Activated CD4-positive, alpha-beta T cell treated with anti-CD3 and anti-CD28 coated beads, Interleukin-2, amount 10 ng/mL, durations not matched to agents 7 days and 5 days (primary cell): ENCODE results near the gene LENG9. TPM values are rescaled to one million over a fixed set of nuclear protein-coding genes. Genes with fewer than 3 reads are reported as not detected.
A peak's percentile ranks its signal among the peaks of the same experiment; 100 is the strongest.
"Not testable (repeated sequence)": the region's sequence is repeated elsewhere in the genome, so short reads cannot be mapped to it uniquely, and the experiment has no call there.

ENCODE experiments used
- CTCF ChIA-PET: fragments of 350-600 bp; sonication (Branson Sonifier 250); formaldehyde crosslinking; loops from one replicate; lab custom pipeline; 2021; ENCODE audit warnings: antibody characterized with exemption; lab: Charles Lee
- POLR2A ChIA-PET: fragments of 350-600 bp; sonication (Branson Sonifier 250); formaldehyde crosslinking; loops from one replicate; lab custom pipeline; 2021; ENCODE audit warnings: antibody characterized with exemption; lab: Charles Lee
- DNase-seq: peaks from one replicate; pipeline ENCODE4 v3.0.0-alpha.2; 2020
- H3K27ac Mint-ChIP-seq: one replicate; pipeline ENCODE4 v1.8.0; 2021; ENCODE audit warnings: mild to moderate bottlenecking, moderate library complexity, mixed read lengths
- H3K27me3 Mint-ChIP-seq: one replicate; pipeline ENCODE4 v1.8.0; 2021; ENCODE audit warnings: mixed read lengths
- H3K36me3 Mint-ChIP-seq: one replicate; pipeline ENCODE4 v1.8.0; 2021; ENCODE audit warnings: low read depth, mixed read lengths
- H3K4me1 Mint-ChIP-seq: one replicate; pipeline ENCODE4 v1.8.0; 2021; ENCODE audit warnings: mixed read lengths
- H3K4me3 Mint-ChIP-seq: one replicate; pipeline ENCODE4 v1.8.0; 2021; ENCODE audit warnings: mild to moderate bottlenecking, moderate library complexity, mixed read lengths
- H3K9me3 Mint-ChIP-seq: one replicate; pipeline ENCODE4 v1.8.0; 2021; ENCODE audit warnings: mixed read lengths
- total RNA-seq, 2 experiments: library from RNA; stranded (reverse); gene quantifications; one replicate each; pipeline ENCODE4 v1.2.3, GENCODE V29; 2021

The LENG9 gene
- total RNA-seq, 2 experiments from 2014 or later: 3.8 to 5.4 TPM

DNA sequence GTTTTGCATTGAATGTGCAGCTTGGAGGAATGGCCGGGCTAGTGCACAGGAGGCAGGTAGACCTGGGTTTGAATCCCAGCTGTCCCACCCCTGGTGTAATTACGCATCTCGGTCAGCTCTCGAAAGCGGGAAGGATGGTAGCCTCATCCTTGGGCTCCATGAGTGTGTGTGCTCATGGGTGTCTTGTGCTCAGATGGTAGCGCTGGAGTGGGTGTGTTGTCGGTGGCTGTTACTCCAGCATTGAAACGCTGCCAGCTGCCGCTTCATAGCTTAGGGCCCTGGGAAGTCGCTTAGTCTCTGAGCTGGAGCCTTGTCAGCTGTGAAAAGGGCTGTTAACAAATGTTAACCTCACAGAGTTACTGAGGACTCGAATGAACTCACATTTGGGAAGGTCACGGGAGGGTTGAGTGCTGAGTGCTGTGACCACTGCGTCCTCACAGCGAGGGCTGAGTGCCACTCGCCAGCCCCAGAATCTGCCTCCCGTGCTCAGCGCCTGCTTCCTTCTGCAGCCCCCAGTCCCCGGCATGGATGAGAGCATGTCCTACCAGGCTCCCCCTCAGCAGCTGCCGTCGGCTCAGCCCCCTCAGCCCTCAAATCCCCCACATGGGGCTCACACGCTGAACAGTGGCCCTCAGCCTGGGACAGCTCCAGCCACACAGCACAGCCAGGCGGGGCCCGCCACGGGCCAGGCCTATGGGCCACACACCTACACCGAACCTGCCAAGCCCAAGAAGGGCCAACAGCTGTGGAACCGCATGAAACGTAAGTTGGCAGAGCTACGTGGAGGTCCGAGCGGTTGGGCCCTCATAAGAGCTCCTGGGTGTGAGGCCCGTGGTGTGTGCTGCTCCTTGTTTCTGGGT lies 9.4 kb downstream of the LENG9 start:
- ChIA-PET POLR2A (no interaction called here), CTCF (interaction anchor here (1.1 to 1.4 kb wide), 2 partner anchors 9 to 28 kb away, joined by 3 to 4 read pairs; partner anchors contain the start of gene LENG9)
- DNase-seq: no peak
- peaks cover 32% of the 10 kb centered on the region for H3K4me1 Mint-ChIP-seq
- H3K27ac Mint-ChIP-seq: no peak overlapping the region
- H3K36me3 Mint-ChIP-seq: peaks cover 60% of the 10 kb centered on the region
- no peaks in the 10 kb centered on the region for H3K9me3 Mint-ChIP-seq
- H3K27me3 Mint-ChIP-seq: no peaks in the 10 kb centered on the region
- no peak overlapping the region for H3K4me3 Mint-ChIP-seq

DNA sequence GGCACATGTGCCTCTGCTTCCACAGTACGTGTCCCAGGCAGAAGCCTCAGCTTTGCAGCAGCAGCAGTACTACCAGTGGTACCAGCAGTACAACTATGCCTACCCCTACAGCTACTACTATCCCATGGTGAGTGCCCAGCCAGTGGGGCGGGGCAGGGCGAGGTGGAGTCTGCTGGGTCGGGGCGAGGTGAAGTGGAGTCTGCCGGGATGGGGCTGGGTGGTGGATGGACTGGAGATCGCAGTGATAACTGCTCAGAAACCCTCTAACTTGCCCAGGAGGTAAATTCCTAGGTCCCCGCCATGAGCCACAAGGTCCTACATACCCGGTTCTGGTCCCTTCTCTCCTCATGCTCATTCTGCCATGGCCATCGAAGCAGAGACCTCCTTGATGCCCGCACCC lies 11.0 kb downstream of the LENG9 start:
- H3K9me3 Mint-ChIP-seq: no peaks in the 10 kb centered on the region
- POLR2A ChIA-PET: no interaction called here
- H3K4me3 Mint-ChIP-seq: no peak overlapping the region
- H3K27me3 Mint-ChIP-seq: no peaks in the 10 kb centered on the region
- peaks cover 54% of the 10 kb centered on the region for H3K36me3 Mint-ChIP-seq
- DNase-seq: no peak
- no peak overlapping the region for H3K27ac Mint-ChIP-seq
- peaks cover 30% of the 10 kb centered on the region for H3K4me1 Mint-ChIP-seq
- CTCF ChIA-PET: interaction anchor here (0.7 to 1.4 kb wide), 2 partner anchors 11 to 15 kb away, joined by 3 to 4 read pairs; partner anchors contain the start of gene LENG9

DNA sequence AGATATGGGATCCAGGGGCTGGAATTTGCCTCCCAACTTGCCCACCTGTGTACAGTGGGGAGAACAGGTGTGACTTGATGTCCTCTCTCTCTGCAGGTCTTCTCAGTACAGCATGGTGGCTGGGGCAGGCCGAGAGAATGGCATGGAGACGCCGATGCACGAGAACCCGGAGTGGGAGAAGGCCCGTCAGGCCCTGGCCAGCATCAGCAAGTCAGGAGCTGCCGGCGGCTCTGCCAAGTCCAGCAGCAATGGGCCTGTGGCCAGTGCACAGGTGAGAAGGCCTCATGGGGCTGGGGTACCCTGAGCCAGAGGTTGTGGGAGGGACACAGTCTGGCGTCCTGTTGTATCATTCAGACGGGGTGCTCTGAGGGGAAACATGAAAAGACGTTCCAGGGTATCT lies 11.6 kb downstream of the LENG9 start:
- H3K4me1 Mint-ChIP-seq: peaks cover 36% of the 10 kb centered on the region
- peaks cover 50% of the 10 kb centered on the region for H3K36me3 Mint-ChIP-seq
- no peak for DNase-seq
- H3K9me3 Mint-ChIP-seq: no peaks in the 10 kb centered on the region
- H3K27ac Mint-ChIP-seq: no peak overlapping the region
- H3K4me3 Mint-ChIP-seq: peak overlapping the region; percentile 95
- ChIA-PET POLR2A (no interaction called here), CTCF (interaction anchor here (0.7 to 2.0 kb wide), 2 partner anchors 10 to 14 kb away, joined by 3 to 8 read pairs; no protein-coding TSS in a partner anchor)
- no peaks in the 10 kb centered on the region for H3K27me3 Mint-ChIP-seq

DNA sequence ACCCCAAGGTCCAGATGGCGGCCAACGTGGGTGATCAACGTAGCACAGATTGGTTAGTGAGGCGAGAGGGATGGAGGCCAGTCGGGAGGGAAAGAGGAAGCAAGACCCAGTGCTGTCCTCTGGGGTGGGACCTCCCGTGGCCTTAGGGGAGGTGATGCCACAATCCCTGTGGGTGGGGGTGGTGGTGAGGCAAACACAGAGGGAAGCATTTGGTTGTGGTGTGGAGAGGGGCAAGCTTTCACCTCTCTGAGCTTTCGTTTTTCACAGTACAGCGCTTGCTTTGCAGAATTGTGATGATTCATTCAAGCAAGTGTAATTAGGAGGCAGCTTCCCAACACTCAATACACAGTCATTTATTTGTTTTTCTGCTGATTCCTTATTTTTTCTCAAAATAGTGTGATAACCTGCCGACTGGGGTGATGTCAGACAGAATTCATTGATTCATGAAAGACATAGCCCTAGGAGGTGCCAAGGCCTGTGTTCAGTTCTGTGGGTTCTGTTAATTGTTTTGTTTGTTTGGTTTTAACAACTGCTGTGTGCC lies 12.2 kb downstream of the LENG9 start:
- Mint-ChIP-seq H3K27ac (peak overlapping the region; percentile 36), H3K4me1 (peaks cover 40% of the 10 kb centered on the region), H3K36me3 (peaks cover 49% of the 10 kb centered on the region), H3K9me3 (no peaks in the 10 kb centered on the region), H3K4me3 (peak overlapping the region; percentile 95), H3K27me3 (no peaks in the 10 kb centered on the region)
- ChIA-PET POLR2A (no interaction called here), CTCF (interaction anchor here (2.0 kb wide), 1 partner anchor 11 kb away, joined by 8 read pairs; no protein-coding TSS in a partner anchor)
- no peak for DNase-seq

DNA sequence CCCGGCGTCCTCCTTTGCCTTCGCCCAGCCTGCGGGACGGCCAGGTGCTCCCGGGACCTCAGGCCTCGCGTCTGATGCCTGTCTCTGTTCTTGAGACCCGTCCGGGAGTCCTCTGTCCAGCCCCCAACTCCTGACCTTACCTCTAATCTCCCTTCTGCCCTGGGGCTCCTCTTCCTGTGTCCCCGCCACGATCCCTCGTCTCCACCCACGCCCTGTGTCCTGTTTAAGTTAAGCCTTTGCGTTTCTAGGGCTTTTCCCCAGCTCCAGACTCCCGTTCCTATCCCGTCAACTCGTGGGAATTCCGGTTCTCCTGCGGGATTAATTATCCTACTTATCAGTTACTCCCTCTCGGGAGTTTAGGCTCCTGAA lies 13.9 kb downstream of the LENG9 start:
- no peaks in the 10 kb centered on the region for H3K9me3 Mint-ChIP-seq
- no peak for DNase-seq
- peaks cover 47% of the 10 kb centered on the region for H3K36me3 Mint-ChIP-seq
- ChIA-PET CTCF (no interaction called here), POLR2A (no interaction called here)
- peak overlapping the region; percentile 95 for H3K4me3 Mint-ChIP-seq
- no peaks in the 10 kb centered on the region for H3K27me3 Mint-ChIP-seq
- H3K4me1 Mint-ChIP-seq: peaks cover 44% of the 10 kb centered on the region
- H3K27ac Mint-ChIP-seq: peak overlapping the region; percentile 99

DNA sequence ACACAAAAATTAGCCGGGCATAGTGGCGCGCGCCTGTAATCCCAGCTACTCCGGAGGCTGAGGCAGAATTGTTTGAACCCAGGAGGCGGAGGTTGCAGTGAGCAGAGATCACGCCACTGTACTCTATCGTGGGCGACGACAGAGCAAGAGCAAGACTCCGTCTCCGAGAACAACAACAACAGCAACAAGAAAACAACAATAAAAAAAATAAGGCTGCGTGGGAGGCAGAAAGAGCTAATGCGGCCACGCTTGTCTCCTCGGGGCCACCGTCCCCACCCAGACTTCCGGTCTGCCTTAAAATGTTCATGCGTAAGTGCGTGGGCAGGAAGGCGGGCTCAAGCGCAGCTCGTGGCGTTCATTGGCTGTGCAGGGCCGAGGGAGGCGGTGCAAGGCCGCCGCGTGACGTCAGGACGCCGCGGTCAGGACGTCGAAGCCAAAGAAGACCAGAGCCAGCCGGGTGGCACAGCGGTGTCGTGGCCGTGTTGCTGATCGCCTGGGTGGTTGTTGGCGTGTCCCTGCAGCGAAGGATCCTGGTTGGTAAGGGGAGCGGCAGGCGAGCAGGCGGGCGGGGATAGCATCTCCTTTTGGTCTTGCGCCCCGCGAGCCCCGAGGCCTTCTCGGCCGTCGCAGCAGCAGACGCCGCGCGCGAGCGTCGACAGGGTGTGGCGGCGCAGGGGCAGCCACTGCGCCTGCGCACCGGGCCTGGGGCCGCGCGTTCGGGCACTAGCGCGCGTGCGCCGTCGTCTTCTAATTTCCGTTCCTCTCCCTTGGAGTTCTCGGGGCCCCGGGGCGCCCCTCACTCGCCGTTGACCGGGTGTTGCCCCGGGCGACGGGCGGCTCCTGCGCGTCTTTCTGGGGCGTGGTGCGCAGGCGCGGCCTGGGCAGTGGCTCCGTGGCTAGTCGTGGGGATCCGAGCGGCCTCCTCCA lies 14.5 kb downstream of the LENG9 start, which contains the start of gene LENG8:
LENG8 (plus strand) TSS at position 426 of the 927 bp plus-strand sequence. CDS start 2,146 bp downstream, outside the sequence.
- DNase-seq: peak; percentile 97
- Mint-ChIP-seq H3K4me3 (peak within 1 kb of the TSS; percentile 95), H3K27me3 (no peaks in the 10 kb centered on the region), H3K9me3 (no peaks in the 10 kb centered on the region), H3K27ac (peak within 1 kb of the TSS; percentile 99), H3K36me3 (peaks cover 52% of the 10 kb centered on the region), H3K4me1 (peaks cover 44% of the 10 kb centered on the region)
- POLR2A ChIA-PET: interaction anchor here (0.6 to 1.3 kb wide), 6 partner anchors 10 to 210 kb away, joined by 3 to 12 read pairs (median 4); partner anchors contain the start of gene LENG9
- CTCF ChIA-PET: interaction anchor here (0.6 to 1.2 kb wide), 4 partner anchors 9 to 1253 kb away, joined by 3 to 9 read pairs (median 3); partner anchors contain the start of gene MBOAT7

DNA sequence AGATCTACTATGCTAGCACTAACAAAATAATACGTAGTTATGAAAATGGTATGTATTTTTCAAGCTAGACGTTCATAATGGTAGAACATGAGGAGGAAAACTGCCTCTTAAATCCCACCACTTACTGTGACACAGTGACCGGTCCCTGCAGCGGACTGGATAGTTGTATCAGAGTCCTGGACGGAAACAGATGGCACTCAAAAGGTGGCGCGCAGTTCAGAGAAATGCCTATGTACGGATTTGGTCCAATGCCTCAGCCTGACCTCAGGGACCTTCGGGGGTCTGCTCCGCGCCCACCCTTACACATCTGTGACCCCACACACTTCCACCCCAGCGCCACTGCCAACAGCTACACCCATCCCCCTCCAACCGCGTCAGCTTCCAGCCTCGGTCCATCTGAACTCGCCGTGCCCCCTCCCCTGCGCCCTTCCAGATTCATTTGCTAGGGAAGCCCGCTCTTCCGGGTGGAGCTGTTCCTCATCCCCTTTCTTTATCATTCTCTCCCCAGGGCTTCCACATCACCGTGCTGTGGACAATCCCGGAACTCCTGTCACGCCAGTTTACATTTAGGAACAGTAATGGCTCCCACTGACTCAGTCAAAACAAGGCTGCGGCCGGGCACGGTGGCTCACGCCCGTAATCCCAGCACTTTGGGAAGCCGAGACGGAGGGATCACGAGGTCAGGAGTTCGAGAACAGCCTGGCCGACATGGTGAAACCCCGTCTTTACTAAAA lies 15.4 kb downstream of the LENG9 start:
- Mint-ChIP-seq H3K27ac (peak overlapping the region; percentile 99), H3K4me3 (peak overlapping the region; percentile 95), H3K4me1 (peaks cover 44% of the 10 kb centered on the region), H3K36me3 (peaks cover 53% of the 10 kb centered on the region), H3K9me3 (no peaks in the 10 kb centered on the region), H3K27me3 (no peaks in the 10 kb centered on the region)
- POLR2A ChIA-PET: interaction anchor here (0.6 to 1.3 kb wide), 5 partner anchors 10 to 211 kb away, joined by 3 to 12 read pairs (median 4); partner anchors contain the start of gene LENG9
- DNase-seq: peak; percentile 34
- CTCF ChIA-PET: interaction anchor here (0.6 to 1.2 kb wide), 6 partner anchors 8 to 1254 kb away, joined by 3 to 9 read pairs (median 3); partner anchors contain the start of gene MBOAT7

DNA sequence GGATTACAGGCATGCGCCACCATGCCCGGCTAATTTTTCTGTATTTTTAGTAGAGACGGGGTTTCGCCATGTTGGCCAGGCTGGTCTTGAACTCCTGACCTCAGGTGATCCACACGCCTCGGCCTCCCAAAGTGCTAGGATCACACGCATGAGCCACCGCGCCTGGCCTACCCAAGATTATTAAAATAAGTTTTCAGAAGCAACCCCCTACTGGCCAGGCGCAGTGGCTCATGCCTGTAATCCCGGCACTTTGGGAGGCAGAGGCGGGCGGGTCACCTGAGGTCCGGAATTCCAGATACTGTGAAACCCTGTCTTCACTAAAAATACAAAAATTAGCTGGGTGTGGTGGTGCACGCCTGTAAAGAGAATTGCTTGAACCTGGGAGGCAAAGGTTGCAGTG lies 17.2 kb downstream of the LENG9 start:
- CTCF ChIA-PET: interaction anchor here (0.6 kb wide), 1 partner anchor 21 kb away, joined by 3 read pairs; no protein-coding TSS in a partner anchor
- POLR2A ChIA-PET, H3K9me3 Mint-ChIP-seq, H3K4me3 Mint-ChIP-seq, H3K27me3 Mint-ChIP-seq, DNase-seq, H3K27ac Mint-ChIP-seq: not testable (repeated sequence)
- Mint-ChIP-seq H3K4me1 (peaks cover 37% of the 10 kb centered on the region), H3K36me3 (peaks cover 42% of the 10 kb centered on the region)

DNA sequence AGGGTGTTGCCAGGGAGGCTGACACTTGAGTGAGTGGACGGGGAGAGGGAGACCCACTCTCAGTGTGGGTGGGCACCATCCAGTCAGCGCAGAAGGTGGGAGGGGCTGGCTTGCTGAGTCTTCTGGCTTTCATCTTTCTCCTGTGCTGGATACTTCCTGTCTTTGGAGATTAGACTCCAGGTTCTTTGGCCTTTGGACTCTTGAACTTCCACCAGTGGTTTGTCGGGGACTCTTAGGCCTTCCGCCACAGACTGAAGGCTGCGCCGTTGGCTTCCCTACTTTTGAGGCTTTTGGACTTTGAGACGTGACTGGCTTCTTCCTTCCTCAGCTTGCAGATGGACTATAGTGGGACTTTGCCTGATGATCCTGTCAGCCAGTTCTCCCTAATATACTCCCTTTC lies 18.8 kb downstream of the LENG9 start:
- Mint-ChIP-seq H3K27ac (no peak overlapping the region), H3K36me3 (peaks cover 33% of the 10 kb centered on the region), H3K4me3 (no peak overlapping the region), H3K27me3 (no peaks in the 10 kb centered on the region), H3K4me1 (peaks cover 21% of the 10 kb centered on the region), H3K9me3 (no peaks in the 10 kb centered on the region)
- ChIA-PET POLR2A (no interaction called here), CTCF (no interaction called here)
- DNase-seq: no peak

DNA sequence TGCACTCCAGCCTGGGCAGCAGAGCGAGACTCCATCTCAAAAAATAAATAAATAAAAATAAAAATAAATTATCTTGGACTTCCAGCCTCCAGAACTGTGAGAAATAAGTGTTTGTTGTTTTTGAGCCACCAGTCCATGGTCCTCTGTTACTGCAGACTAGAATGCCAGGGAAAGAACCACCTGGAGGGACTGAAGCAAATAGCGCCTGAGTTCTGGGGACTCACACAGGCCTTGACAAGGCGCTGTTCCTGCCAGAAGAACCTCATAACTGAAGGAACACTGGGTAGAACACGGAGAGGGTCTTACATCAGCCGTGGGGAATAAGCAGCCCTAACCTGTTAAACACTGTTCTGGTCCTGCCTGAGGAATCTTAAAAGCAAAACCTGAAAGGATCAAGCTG lies 22.9 kb downstream of the LENG9 start:
- peaks cover 24% of the 10 kb centered on the region for H3K36me3 Mint-ChIP-seq
- H3K4me1 Mint-ChIP-seq: peaks cover 10% of the 10 kb centered on the region
- H3K27ac Mint-ChIP-seq: no peak overlapping the region
- H3K4me3 Mint-ChIP-seq: no peak overlapping the region
- no peaks in the 10 kb centered on the region for H3K9me3 Mint-ChIP-seq
- POLR2A ChIA-PET: no interaction called here
- H3K27me3 Mint-ChIP-seq: no peaks in the 10 kb centered on the region
- CTCF ChIA-PET: interaction anchor here (2.5 kb wide), 1 partner anchor 8 kb away, joined by 9 read pairs; the partner anchor contains the start of gene LENG8
- DNase-seq: no peak

DNA sequence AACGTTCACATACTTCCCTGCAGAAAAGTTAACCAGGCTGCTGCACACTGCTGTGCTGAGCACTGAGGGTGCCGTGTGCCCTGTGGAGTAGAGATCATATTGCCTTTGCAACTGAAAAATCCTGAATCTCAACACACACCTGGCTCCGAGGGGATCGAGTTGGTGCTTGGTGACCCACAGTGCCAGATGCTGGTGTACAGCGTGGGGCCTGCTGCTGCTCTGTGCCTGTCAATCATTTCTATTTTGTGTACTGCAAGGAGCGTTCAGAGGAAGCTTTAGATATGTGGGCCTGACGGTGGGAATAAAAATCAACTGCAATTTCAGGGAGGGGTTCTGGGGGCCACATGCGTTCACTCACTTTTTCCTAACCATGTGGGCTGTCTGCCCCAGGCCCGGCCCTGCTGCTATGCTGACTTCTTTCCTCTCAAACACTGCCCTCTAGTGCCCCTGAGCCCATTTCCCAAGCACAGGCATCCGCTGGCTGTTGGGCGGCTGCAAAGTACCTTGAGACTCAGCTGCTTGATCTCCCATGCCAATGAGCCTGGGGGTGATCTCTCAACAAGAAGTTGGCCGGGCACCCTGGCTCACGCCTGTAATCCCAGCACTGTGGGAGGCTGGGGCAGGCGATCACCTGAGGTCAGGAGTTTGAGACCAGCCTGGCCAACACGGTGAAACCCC lies 24.3 kb downstream of the LENG9 start:
- Mint-ChIP-seq H3K27me3 (no peaks in the 10 kb centered on the region), H3K4me1 (peaks cover 17% of the 10 kb centered on the region), H3K36me3 (peaks cover 18% of the 10 kb centered on the region), H3K4me3 (no peak overlapping the region), H3K27ac (peak overlapping the region; percentile 25), H3K9me3 (no peaks in the 10 kb centered on the region)
- peak; percentile 43 for DNase-seq
- CTCF ChIA-PET: interaction anchor here (0.8 to 2.5 kb wide), 3 partner anchors 9 to 51 kb away, joined by 4 to 9 read pairs (median 6); partner anchors contain the start of gene LENG8
- POLR2A ChIA-PET: no interaction called here
